H1 (cell line): ENCODE measurements around the gene EGFR. TPM values are rescaled to one million over a fixed set of nuclear protein-coding genes. Genes with fewer than 3 reads are reported as not detected.

Experiments
- BACH1 ChIP-seq: IDR thresholded peaks from 2 replicates; pipeline ENCODE4 v1.6.1; 2012; ENCODE audit warnings: low read length, improper control_type of control experiment
- GTF2F1 ChIP-seq: IDR thresholded peaks from 2 replicates; pipeline ENCODE4 v1.6.1; 2012; ENCODE audit warnings: low read depth, low read length, improper control_type of control experiment, borderline replicate concordance
- TCF12 ChIP-seq: IDR thresholded peaks from 2 replicates; pipeline ENCODE4 v1.6.1; 2011; ENCODE audit warnings: low read depth, mild to moderate bottlenecking, low read length
- polyA plus RNA-seq, 7 experiments: library from polyadenylated mRNA; depleted of rRNA in 3 of 7; stranded (reverse) in 5 of 7; unstranded in 2 of 7; fragments of >200 nt in 5 of 7; fragments of 200-250 nt in 2 of 7; gene quantifications; 1 replicate in 5 of 7; 2 replicates in 1 of 7; 4 replicates in 1 of 7; pipeline versions ENCODE4 v1.2.1 to v1.2.3, GENCODE V29; 2011 to 2013; ENCODE audit warnings: missing spikeins in 2 of 7, mixed read lengths in 2 of 7
- total RNA-seq: library from RNA; stranded (reverse); fragmentation: NEBNext Ultra II Directional; extraction: Animal tissue kit (Norgen Biotek cat#: 25700); gene quantifications from 2 replicates; pipeline ENCODE4 v1.2.1, GENCODE V29; 2021
- TF ChIP-seq, protein P1 (sequence below): fragments of 300-600 bp; sonication (generic); IDR thresholded peaks from 2 replicates; pipeline ENCODE4 v1.7.1; 2012; ENCODE audit warnings: low read length, moderate library complexity, mild to moderate bottlenecking, inconsistent platforms; ENCODE audit not compliant: insufficient replicate concordance

Gene EGFR
- total and polyA plus RNA-seq, 2 of the 8 experiments (the other 6 are each of a cell fraction or from before 2014, with no cell fraction given) = 1.9 to 5.8 TPM

DNA sequence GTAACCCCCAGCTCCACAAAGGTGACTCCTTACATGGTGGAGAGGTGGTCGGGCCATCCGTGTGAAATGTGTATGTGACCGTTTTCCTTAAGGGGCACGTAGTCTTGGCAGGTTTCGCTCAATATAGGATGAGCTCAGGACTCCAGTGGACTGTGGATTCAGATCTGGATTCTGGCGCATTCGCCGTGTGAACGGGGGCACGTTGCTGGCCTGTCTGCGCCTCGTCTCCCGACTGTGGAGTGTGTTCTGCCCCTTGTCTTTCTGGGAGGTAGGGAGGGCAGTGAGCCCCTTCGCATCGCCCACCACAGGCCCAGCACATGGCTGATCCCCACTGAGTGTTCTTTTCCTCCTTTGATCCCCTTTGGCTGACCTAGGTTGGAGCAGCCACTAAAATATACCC lies 165.1 kb downstream of the EGFR start (continued):
- TF ChIP-seq, protein P1, sequence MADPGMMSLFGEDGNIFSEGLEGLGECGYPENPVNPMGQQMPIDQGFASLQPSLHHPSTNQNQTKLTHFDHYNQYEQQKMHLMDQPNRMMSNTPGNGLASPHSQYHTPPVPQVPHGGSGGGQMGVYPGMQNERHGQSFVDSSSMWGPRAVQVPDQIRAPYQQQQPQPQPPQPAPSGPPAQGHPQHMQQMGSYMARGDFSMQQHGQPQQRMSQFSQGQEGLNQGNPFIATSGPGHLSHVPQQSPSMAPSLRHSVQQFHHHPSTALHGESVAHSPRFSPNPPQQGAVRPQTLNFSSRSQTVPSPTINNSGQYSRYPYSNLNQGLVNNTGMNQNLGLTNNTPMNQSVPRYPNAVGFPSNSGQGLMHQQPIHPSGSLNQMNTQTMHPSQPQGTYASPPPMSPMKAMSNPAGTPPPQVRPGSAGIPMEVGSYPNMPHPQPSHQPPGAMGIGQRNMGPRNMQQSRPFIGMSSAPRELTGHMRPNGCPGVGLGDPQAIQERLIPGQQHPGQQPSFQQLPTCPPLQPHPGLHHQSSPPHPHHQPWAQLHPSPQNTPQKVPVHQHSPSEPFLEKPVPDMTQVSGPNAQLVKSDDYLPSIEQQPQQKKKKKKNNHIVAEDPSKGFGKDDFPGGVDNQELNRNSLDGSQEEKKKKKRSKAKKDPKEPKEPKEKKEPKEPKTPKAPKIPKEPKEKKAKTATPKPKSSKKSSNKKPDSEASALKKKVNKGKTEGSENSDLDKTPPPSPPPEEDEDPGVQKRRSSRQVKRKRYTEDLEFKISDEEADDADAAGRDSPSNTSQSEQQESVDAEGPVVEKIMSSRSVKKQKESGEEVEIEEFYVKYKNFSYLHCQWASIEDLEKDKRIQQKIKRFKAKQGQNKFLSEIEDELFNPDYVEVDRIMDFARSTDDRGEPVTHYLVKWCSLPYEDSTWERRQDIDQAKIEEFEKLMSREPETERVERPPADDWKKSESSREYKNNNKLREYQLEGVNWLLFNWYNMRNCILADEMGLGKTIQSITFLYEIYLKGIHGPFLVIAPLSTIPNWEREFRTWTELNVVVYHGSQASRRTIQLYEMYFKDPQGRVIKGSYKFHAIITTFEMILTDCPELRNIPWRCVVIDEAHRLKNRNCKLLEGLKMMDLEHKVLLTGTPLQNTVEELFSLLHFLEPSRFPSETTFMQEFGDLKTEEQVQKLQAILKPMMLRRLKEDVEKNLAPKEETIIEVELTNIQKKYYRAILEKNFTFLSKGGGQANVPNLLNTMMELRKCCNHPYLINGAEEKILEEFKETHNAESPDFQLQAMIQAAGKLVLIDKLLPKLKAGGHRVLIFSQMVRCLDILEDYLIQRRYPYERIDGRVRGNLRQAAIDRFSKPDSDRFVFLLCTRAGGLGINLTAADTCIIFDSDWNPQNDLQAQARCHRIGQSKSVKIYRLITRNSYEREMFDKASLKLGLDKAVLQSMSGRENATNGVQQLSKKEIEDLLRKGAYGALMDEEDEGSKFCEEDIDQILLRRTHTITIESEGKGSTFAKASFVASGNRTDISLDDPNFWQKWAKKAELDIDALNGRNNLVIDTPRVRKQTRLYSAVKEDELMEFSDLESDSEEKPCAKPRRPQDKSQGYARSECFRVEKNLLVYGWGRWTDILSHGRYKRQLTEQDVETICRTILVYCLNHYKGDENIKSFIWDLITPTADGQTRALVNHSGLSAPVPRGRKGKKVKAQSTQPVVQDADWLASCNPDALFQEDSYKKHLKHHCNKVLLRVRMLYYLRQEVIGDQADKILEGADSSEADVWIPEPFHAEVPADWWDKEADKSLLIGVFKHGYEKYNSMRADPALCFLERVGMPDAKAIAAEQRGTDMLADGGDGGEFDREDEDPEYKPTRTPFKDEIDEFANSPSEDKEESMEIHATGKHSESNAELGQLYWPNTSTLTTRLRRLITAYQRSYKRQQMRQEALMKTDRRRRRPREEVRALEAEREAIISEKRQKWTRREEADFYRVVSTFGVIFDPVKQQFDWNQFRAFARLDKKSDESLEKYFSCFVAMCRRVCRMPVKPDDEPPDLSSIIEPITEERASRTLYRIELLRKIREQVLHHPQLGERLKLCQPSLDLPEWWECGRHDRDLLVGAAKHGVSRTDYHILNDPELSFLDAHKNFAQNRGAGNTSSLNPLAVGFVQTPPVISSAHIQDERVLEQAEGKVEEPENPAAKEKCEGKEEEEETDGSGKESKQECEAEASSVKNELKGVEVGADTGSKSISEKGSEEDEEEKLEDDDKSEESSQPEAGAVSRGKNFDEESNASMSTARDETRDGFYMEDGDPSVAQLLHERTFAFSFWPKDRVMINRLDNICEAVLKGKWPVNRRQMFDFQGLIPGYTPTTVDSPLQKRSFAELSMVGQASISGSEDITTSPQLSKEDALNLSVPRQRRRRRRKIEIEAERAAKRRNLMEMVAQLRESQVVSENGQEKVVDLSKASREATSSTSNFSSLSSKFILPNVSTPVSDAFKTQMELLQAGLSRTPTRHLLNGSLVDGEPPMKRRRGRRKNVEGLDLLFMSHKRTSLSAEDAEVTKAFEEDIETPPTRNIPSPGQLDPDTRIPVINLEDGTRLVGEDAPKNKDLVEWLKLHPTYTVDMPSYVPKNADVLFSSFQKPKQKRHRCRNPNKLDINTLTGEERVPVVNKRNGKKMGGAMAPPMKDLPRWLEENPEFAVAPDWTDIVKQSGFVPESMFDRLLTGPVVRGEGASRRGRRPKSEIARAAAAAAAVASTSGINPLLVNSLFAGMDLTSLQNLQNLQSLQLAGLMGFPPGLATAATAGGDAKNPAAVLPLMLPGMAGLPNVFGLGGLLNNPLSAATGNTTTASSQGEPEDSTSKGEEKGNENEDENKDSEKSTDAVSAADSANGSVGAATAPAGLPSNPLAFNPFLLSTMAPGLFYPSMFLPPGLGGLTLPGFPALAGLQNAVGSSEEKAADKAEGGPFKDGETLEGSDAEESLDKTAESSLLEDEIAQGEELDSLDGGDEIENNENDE = no peak
- TF ChIP-seq GTF2F1 (no peak), BACH1 (no peak), TCF12 (no peak)
